ENCODE measurements around the gene NOX3.
"Not testable (repeated sequence)": the region's sequence is repeated elsewhere in the genome, so short reads cannot be mapped to it uniquely, and the experiment has no call there.

Gene NOX3

GRCh38 chr6:155364021-155364420 lies 91.6 kb downstream of the NOX3 start:
- not testable (repeated sequence) for DNase-seq

GRCh38 chr6:155362968-155363632 lies 92.5 kb downstream of the NOX3 start:
- not testable (repeated sequence) for DNase-seq

- no peak for DNase-seq
Observed at GRCh38 chr6:155354167-155354566, 101.5 kb downstream of the NOX3 start.

- no peak for DNase-seq
Observed at GRCh38 chr6:155352811-155353210, 102.8 kb downstream of the NOX3 start.

- no peak for DNase-seq
Observed at GRCh38 chr6:155352130-155352420, 103.6 kb downstream of the NOX3 start.

GRCh38 chr6:155351273-155352129 lies 104.1 kb downstream of the NOX3 start:
- DNase-seq, result no peak

GRCh38 chr6:155349956-155350355 lies 105.7 kb downstream of the NOX3 start:
- no peak for DNase-seq

- no peak for DNase-seq
Observed at GRCh38 chr6:155349129-155349528, 106.5 kb downstream of the NOX3 start.

GRCh38 chr6:155347800-155348199 lies 107.8 kb downstream of the NOX3 start:
- no peak for DNase-seq

- DNase-seq, result no peak
Observed at GRCh38 chr6:155346957-155347356, 108.7 kb downstream of the NOX3 start.
